HG02623 (cell line): Measurements from ENCODE around the gene TRIM14.
A peak's percentile ranks its signal among the peaks of the same experiment; 100 is the strongest.
"Not testable (repeated sequence)": the region's sequence is repeated elsewhere in the genome, so short reads cannot be mapped to it uniquely, and the experiment has no call there.

Source experiments
- ATAC-seq: cut with Tn5 transposase; IDR thresholded peaks from one replicate; pipeline ENCODE4 v1.9.1; 2021; ENCODE audit warnings: moderate library complexity; ENCODE audit not compliant: unreplicated experiment

TRIM14 gene

GRCh38 chr9:98083566-98084183, 35.3 kb downstream of the TRIM14 start:
- ATAC-seq, result no peak

- ATAC-seq, result no peak
These were observed 35.9 kb downstream of the TRIM14 start for GRCh38 chr9:98083061-98083501.

GRCh38 chr9:98081477-98082219, 37.4 kb downstream of the TRIM14 start:
- no peak for ATAC-seq

GRCh38 chr9:98080780-98081179, 38.2 kb downstream of the TRIM14 start:
- ATAC-seq, result no peak

GRCh38 chr9:98080326-98080725, 38.7 kb downstream of the TRIM14 start:
- ATAC-seq, result no peak

- ATAC-seq, result no peak
These were observed 40.1 kb downstream of the TRIM14 start for GRCh38 chr9:98078895-98079294.

GRCh38 chr9:98076514-98076890, 42.5 kb downstream of the TRIM14 start:
- not testable (repeated sequence) for ATAC-seq

- no peak for ATAC-seq
These were observed 43.7 kb downstream of the TRIM14 start for GRCh38 chr9:98075332-98075805.

- ATAC-seq, result no peak
These were observed 44.7 kb downstream of the TRIM14 start for GRCh38 chr9:98074115-98074990.

GRCh38 chr9:98071737-98072136, 47.3 kb downstream of the TRIM14 start:
- ATAC-seq, result no peak

- ATAC-seq, result no peak
These were observed 48.3 kb downstream of the TRIM14 start for GRCh38 chr9:98070704-98071103.

GRCh38 chr9:98069551-98069950, 49.5 kb downstream of the TRIM14 start:
- no peak for ATAC-seq

- no peak for ATAC-seq
These were observed 51.8 kb downstream of the TRIM14 start for GRCh38 chr9:98067184-98067583.

- no peak for ATAC-seq
These were observed 52.8 kb downstream of the TRIM14 start for GRCh38 chr9:98066235-98066634.

GRCh38 chr9:98064623-98065392, 54.2 kb downstream of the TRIM14 start:
- no peak for ATAC-seq

GRCh38 chr9:98062161-98062560, 56.9 kb downstream of the TRIM14 start:
- ATAC-seq, result no peak

- no peak for ATAC-seq
These were observed 61.8 kb downstream of the TRIM14 start for GRCh38 chr9:98057138-98057799.

GRCh38 chr9:98056269-98057137, 62.5 kb downstream of the TRIM14 start, which contains the start of gene NANS:
TSS of gene NANS (plus strand) at chr9:98056732. CDS start at chr9:98056809, 77 bp downstream.
- peak; percentile 91 for ATAC-seq

- ATAC-seq, result no peak
These were observed 64.6 kb downstream of the TRIM14 start for GRCh38 chr9:98054376-98054951.
